ENCODE results near the gene ENTR1. TPM values are rescaled to one million over a fixed set of nuclear protein-coding genes. Genes with fewer than 3 reads are reported as not detected.

ENTR1 gene
- total RNA-seq, 1 experiment from 2014 or later = 72.0 TPM

- peak within 1 kb of the TSS; percentile 23; the same call in 1 of the 2 replicates for H3K27ac ChIP-seq
- DNase-seq = peak; percentile 86 to 93
- peaks cover 4% of the 10 kb centered on the region; the same call in 1 of the 2 replicates for H3K4me1 ChIP-seq
- H3K4me3 ChIP-seq = peak within 1 kb of the TSS; percentile 84
- no peaks in the 10 kb centered on the region for H3K27me3 ChIP-seq
- peaks cover 24% of the 10 kb centered on the region for H3K36me3 ChIP-seq
- H3K9me3 ChIP-seq (replicated peaks) = no peaks in the 10 kb centered on the region
Observed at GRCh38 chr9:136400038-136400834, 10.2 kb downstream of the ENTR1 start, which contains the start of gene SNAPC4. Gene SNAPC4, minus strand, starts transcription at chr9:136400170. Its CDS starts 1,742 bp downstream, at chr9:136398428.

GRCh38 chr9:136399176-136400037, 11.0 kb downstream of the ENTR1 start:
- Histone ChIP-seq H3K27ac (no peak overlapping the region), H3K27me3 (no peaks in the 10 kb centered on the region), H3K4me1 (peaks cover 4% of the 10 kb centered on the region; the same call in 1 of the 2 replicates), H3K9me3 (replicated peaks) (no peaks in the 10 kb centered on the region), H3K36me3 (peaks cover 21% of the 10 kb centered on the region), H3K4me3 (peak overlapping the region; percentile 84)
- peak in 1 of 2 experiments; percentile 24 for DNase-seq

- H3K27ac ChIP-seq = no peak overlapping the region
- no peak for DNase-seq
- peaks cover 24% of the 10 kb centered on the region for H3K36me3 ChIP-seq
- H3K9me3 ChIP-seq (replicated peaks) = no peaks in the 10 kb centered on the region
- no peak overlapping the region for H3K4me3 ChIP-seq
- no peaks in the 10 kb centered on the region for H3K27me3 ChIP-seq
- H3K4me1 ChIP-seq = peaks cover 4% of the 10 kb centered on the region; the same call in 1 of the 2 replicates
Observed at GRCh38 chr9:136398286-136398685, 12.1 kb downstream of the ENTR1 start.

- Histone ChIP-seq H3K4me1 (peaks cover 4% of the 10 kb centered on the region; the same call in 1 of the 2 replicates), H3K27ac (no peak overlapping the region), H3K36me3 (peaks cover 24% of the 10 kb centered on the region), H3K9me3 (replicated peaks) (no peaks in the 10 kb centered on the region), H3K4me3 (no peak overlapping the region), H3K27me3 (no peaks in the 10 kb centered on the region)
- DNase-seq = no peak
Observed at GRCh38 chr9:136397643-136398042, 12.8 kb downstream of the ENTR1 start.

GRCh38 chr9:136396219-136396515, 14.2 kb downstream of the ENTR1 start:
- Histone ChIP-seq H3K4me3 (no peak overlapping the region), H3K27ac (no peak overlapping the region), H3K9me3 (replicated peaks) (no peaks in the 10 kb centered on the region), H3K4me1 (peaks cover 4% of the 10 kb centered on the region; the same call in 1 of the 2 replicates), H3K27me3 (no peaks in the 10 kb centered on the region), H3K36me3 (peaks cover 28% of the 10 kb centered on the region)
- no peak for DNase-seq

- no peak for DNase-seq
- Histone ChIP-seq H3K27ac (no peak overlapping the region), H3K4me1 (peaks cover 4% of the 10 kb centered on the region; the same call in 1 of the 2 replicates), H3K9me3 (replicated peaks) (no peaks in the 10 kb centered on the region), H3K4me3 (no peak overlapping the region), H3K27me3 (no peaks in the 10 kb centered on the region), H3K36me3 (peaks cover 29% of the 10 kb centered on the region)
Observed at GRCh38 chr9:136395345-136396218, 14.8 kb downstream of the ENTR1 start.

- H3K27ac ChIP-seq = no peak overlapping the region
- H3K9me3 ChIP-seq (replicated peaks) = no peaks in the 10 kb centered on the region
- H3K36me3 ChIP-seq = peaks cover 31% of the 10 kb centered on the region
- no peak overlapping the region for H3K4me3 ChIP-seq
- no peak for DNase-seq
- no peaks in the 10 kb centered on the region for H3K27me3 ChIP-seq
- peaks cover 4% of the 10 kb centered on the region; the same call in 1 of the 2 replicates for H3K4me1 ChIP-seq
Observed at GRCh38 chr9:136395020-136395340, 15.4 kb downstream of the ENTR1 start.

GRCh38 chr9:136394312-136395019, 15.9 kb downstream of the ENTR1 start:
- H3K27ac ChIP-seq = no peak overlapping the region
- peaks cover 4% of the 10 kb centered on the region; the same call in 1 of the 2 replicates for H3K4me1 ChIP-seq
- H3K27me3 ChIP-seq = no peaks in the 10 kb centered on the region
- no peaks in the 10 kb centered on the region for H3K9me3 ChIP-seq (replicated peaks)
- DNase-seq = no peak
- peaks cover 36% of the 10 kb centered on the region for H3K36me3 ChIP-seq
- H3K4me3 ChIP-seq = no peak overlapping the region

- Histone ChIP-seq H3K27me3 (no peaks in the 10 kb centered on the region), H3K36me3 (peaks cover 44% of the 10 kb centered on the region), H3K9me3 (replicated peaks) (no peaks in the 10 kb centered on the region), H3K4me1 (no peaks in the 10 kb centered on the region; the same call in 1 of the 2 replicates), H3K27ac (no peak overlapping the region), H3K4me3 (no peak overlapping the region)
- no peak for DNase-seq
Observed at GRCh38 chr9:136393531-136393930, 16.9 kb downstream of the ENTR1 start.

- H3K9me3 ChIP-seq (replicated peaks) = no peaks in the 10 kb centered on the region
- H3K4me3 ChIP-seq = no peak overlapping the region
- no peaks in the 10 kb centered on the region for H3K4me1 ChIP-seq
- no peaks in the 10 kb centered on the region for H3K27me3 ChIP-seq
- peaks cover 47% of the 10 kb centered on the region for H3K36me3 ChIP-seq
- H3K27ac ChIP-seq = no peak overlapping the region
- DNase-seq = no peak
Observed at GRCh38 chr9:136392538-136393449, 17.6 kb downstream of the ENTR1 start.

- DNase-seq = no peak
- Histone ChIP-seq H3K36me3 (peaks cover 54% of the 10 kb centered on the region), H3K4me3 (no peak overlapping the region), H3K4me1 (no peaks in the 10 kb centered on the region), H3K9me3 (replicated peaks) (no peaks in the 10 kb centered on the region), H3K27me3 (no peaks in the 10 kb centered on the region), H3K27ac (no peak overlapping the region)
Observed at GRCh38 chr9:136391737-136392537, 18.5 kb downstream of the ENTR1 start.

GRCh38 chr9:136389396-136389795, 21.0 kb downstream of the ENTR1 start:
- H3K4me3 ChIP-seq = no peak overlapping the region

More at GRCh38 chr9:136389396-136389795, 21.0 kb downstream of the ENTR1 start:
- Histone ChIP-seq H3K4me1 (no peaks in the 10 kb centered on the region), H3K27ac (no peak overlapping the region), H3K36me3 (peaks cover 55% of the 10 kb centered on the region), H3K9me3 (replicated peaks) (no peaks in the 10 kb centered on the region), H3K27me3 (no peaks in the 10 kb centered on the region)
- DNase-seq = no peak
